Tibial nerve (tissue), 4 donors: Measurements from ENCODE around the gene ASB16. TPM values are rescaled to one million over a fixed set of nuclear protein-coding genes. Genes with fewer than 3 reads are reported as not detected.

ENCODE experiments used
- DNase-seq, 2 donors: peaks; one replicate each; pipeline ENCODE4 v3.0.0-alpha.2; 2019; ENCODE audit warnings: low spot score in 2 of 2
- H3K27ac ChIP-seq, 4 donors: fragments of 200-600 bp; sonication (generic) in 3 of 4; one replicate each; pipeline ENCODE4 v1.5.1; 2017 to 2019; ENCODE audit warnings: mild to moderate bottlenecking in 1 of 4
- H3K27me3 ChIP-seq, 2 donors: fragments of 200-600 bp; sonication (generic) in 1 of 2; one replicate each; pipeline versions ENCODE4 v1.5.1 to v1.6.0; 2017 to 2019
- H3K36me3 ChIP-seq, 3 donors: fragments of 200-600 bp; sonication (generic); one replicate each; pipeline ENCODE4 v1.5.1; 2018 to 2019
- H3K4me1 ChIP-seq, 4 donors: fragments of 200-600 bp; sonication (generic) in 3 of 4; one replicate each; pipeline ENCODE4 v1.5.1; 2017 to 2019
- H3K4me3 ChIP-seq, 4 donors: fragments of 200-600 bp; sonication (generic) in 3 of 4; one replicate each; pipeline ENCODE4 v1.5.1; 2017 to 2019; ENCODE audit warnings: mild to moderate bottlenecking in 1 of 4, moderate library complexity in 1 of 4
- H3K9me3 ChIP-seq, 4 donors: fragments of 200-600 bp; sonication (generic) in 3 of 4; one replicate each; pipeline ENCODE4 v1.5.1; 2017 to 2019
- EP300 ChIP-seq, 2 donors: sonication (generic); formaldehyde crosslinking; IDR thresholded peaks; one replicate each; pipeline ENCODE4 v1.6.1; 2017; ENCODE audit warnings: antibody characterized with exemption in 2 of 2, mild to moderate bottlenecking in 1 of 2
- POLR2A ChIP-seq, 2 donors: fragments of 450-650 bp; IDR thresholded peaks; one replicate each; pipeline ENCODE4 v1.6.1; 2017; ENCODE audit warnings: antibody characterized with exemption in 2 of 2, mild to moderate bottlenecking in 2 of 2, moderate library complexity in 2 of 2
- WGBS, 2 donors: methylation state at CpG; one replicate each; pipeline ENCODE4 v1.1.5; 2018; 5-methylcytosine and 5-hydroxymethylcytosine counted together
- total RNA-seq, 4 donors: library from RNA; depleted of rRNA; stranded (reverse); fragments of >200 nt; gene quantifications; one replicate each; pipeline ENCODE4 v1.1.0, GENCODE V29; 2016
- TF ChIP-seq, protein P1 (sequence below), 5 experiments: fragments of 200-600 bp in 3 of 5; fragments of 450-650 bp in 2 of 5; sonication (generic) in 3 of 5; IDR thresholded peaks; one replicate each; pipeline ENCODE4 v1.5.1; 2016 to 2019; ENCODE audit warnings: antibody characterized with exemption in 5 of 5, mild to moderate bottlenecking in 3 of 5, moderate library complexity in 2 of 5

ASB16 gene, protein sequence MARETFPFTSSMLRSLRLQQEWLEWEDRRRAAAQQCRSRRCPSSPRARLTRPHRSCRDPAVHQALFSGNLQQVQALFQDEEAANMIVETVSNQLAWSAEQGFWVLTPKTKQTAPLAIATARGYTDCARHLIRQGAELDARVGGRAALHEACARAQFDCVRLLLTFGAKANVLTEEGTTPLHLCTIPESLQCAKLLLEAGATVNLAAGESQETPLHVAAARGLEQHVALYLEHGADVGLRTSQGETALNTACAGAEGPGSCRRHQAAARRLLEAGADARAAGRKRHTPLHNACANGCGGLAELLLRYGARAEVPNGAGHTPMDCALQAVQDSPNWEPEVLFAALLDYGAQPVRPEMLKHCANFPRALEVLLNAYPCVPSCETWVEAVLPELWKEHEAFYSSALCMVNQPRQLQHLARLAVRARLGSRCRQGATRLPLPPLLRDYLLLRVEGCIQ
- total RNA-seq: 1 to 10 TPM in 1 of 4 donors, not detected in 3; 2.7 TPM

GRCh38 chr17:44170499-44171201 lies at the start of gene ASB16:
ASB16 (plus strand) TSS chr17:44170704; CDS start chr17:44170790, 86 bp downstream.
- H3K4me1 ChIP-seq: peaks cover 0 to 21% (median 4%) of the 10 kb centered on the region in 4 donors
- 11 to 29% methylated on average over 17 to 18 of the region's 21 CpGs for WGBS, 2 donors
- peak within 1 kb of the TSS in 1 of 4 donors; percentile 15 for H3K4me3 ChIP-seq
- TF ChIP-seq, protein P1, sequence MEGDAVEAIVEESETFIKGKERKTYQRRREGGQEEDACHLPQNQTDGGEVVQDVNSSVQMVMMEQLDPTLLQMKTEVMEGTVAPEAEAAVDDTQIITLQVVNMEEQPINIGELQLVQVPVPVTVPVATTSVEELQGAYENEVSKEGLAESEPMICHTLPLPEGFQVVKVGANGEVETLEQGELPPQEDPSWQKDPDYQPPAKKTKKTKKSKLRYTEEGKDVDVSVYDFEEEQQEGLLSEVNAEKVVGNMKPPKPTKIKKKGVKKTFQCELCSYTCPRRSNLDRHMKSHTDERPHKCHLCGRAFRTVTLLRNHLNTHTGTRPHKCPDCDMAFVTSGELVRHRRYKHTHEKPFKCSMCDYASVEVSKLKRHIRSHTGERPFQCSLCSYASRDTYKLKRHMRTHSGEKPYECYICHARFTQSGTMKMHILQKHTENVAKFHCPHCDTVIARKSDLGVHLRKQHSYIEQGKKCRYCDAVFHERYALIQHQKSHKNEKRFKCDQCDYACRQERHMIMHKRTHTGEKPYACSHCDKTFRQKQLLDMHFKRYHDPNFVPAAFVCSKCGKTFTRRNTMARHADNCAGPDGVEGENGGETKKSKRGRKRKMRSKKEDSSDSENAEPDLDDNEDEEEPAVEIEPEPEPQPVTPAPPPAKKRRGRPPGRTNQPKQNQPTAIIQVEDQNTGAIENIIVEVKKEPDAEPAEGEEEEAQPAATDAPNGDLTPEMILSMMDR (IDR thresholded peaks at IDR 0.05): no peak
- no peak for TF ChIP-seq EP300 (IDR thresholded peaks at IDR 0.05)
- no peak for TF ChIP-seq POLR2A (IDR thresholded peaks at IDR 0.05)
- H3K9me3 ChIP-seq: no peaks in the 10 kb centered on the region
- H3K27me3 ChIP-seq: no peaks in the 10 kb centered on the region
- no peak for DNase-seq
- peak within 1 kb of the TSS in 1 of 4 donors; percentile 44 for H3K27ac ChIP-seq
- peaks cover 0 to 2% (median 0%) of the 10 kb centered on the region in 3 donors for H3K36me3 ChIP-seq

GRCh38 chr17:44120851-44121605 lies 49.5 kb upstream of the ASB16 start:
- 35 to 44% methylated on average over 9 of the region's 9 CpGs for WGBS, 2 donors
- Histone ChIP-seq H3K27me3 (no peaks in the 10 kb centered on the region), H3K27ac (peak overlapping the region in 2 of 4 donors; percentile 91 to 98), H3K36me3 (peaks cover 0 to 19% (median 0%) of the 10 kb centered on the region in 3 donors), H3K4me3 (peak overlapping the region in 2 of 4 donors; percentile 76 to 99), H3K4me1 (peaks cover 0 to 75% (median 33%) of the 10 kb centered on the region in 4 donors), H3K9me3 (no peaks in the 10 kb centered on the region)
- TF ChIP-seq, protein P1 (IDR thresholded peaks at IDR 0.05): no peak
- TF ChIP-seq EP300 (IDR thresholded peaks at IDR 0.05): no peak
- TF ChIP-seq POLR2A (IDR thresholded peaks at IDR 0.05): no peak
- DNase-seq: no peak

- DNase-seq: no peak
- Histone ChIP-seq H3K9me3 (no peaks in the 10 kb centered on the region), H3K4me3 (peak overlapping the region; percentile 76 to 99 (median 91)), H3K36me3 (peaks cover 0 to 7% (median 0%) of the 10 kb centered on the region in 3 donors), H3K4me1 (peaks cover 0 to 63% (median 33%) of the 10 kb centered on the region in 4 donors), H3K27me3 (no peaks in the 10 kb centered on the region), H3K27ac (peak overlapping the region; percentile 91 to 98 (median 98))
- TF ChIP-seq, protein P1 (IDR thresholded peaks at IDR 0.05): no peak
- TF ChIP-seq EP300 (IDR thresholded peaks at IDR 0.05) (no peak), POLR2A (IDR thresholded peaks at IDR 0.05) (no peak)
- 20 to 55% methylated on average over 1 of the region's 1 CpG for WGBS, 2 donors
Observed at GRCh38 chr17:44121997-44122815, 48.3 kb upstream of the ASB16 start.

- H3K27ac ChIP-seq: peak overlapping the region; percentile 91 to 98 (median 98)
- peaks cover 0 to under 1% (median 0%) of the 10 kb centered on the region in 3 donors for H3K36me3 ChIP-seq
- H3K4me1 ChIP-seq: peaks cover 0 to 57% (median 33%) of the 10 kb centered on the region in 4 donors
- TF ChIP-seq, protein P1 (IDR thresholded peaks at IDR 0.05): no peak
- TF ChIP-seq EP300 (IDR thresholded peaks at IDR 0.05): no peak
- TF ChIP-seq POLR2A (IDR thresholded peaks at IDR 0.05): no peak
- no peak for DNase-seq
- 2 to 4% methylated on average over 27 to 32 of the region's 32 CpGs for WGBS, 2 donors
- no peaks in the 10 kb centered on the region for H3K9me3 ChIP-seq
- no peaks in the 10 kb centered on the region for H3K27me3 ChIP-seq
- peak overlapping the region; percentile 76 to 99 (median 91) for H3K4me3 ChIP-seq
Observed at GRCh38 chr17:44122816-44123355, 47.6 kb upstream of the ASB16 start.
